Measurements from ENCODE around the gene ITGB7. TPM values are rescaled to one million over a fixed set of nuclear protein-coding genes. Genes with fewer than 3 reads are reported as not detected.
A peak's percentile ranks its signal among the peaks of the same experiment; 100 is the strongest.

ITGB7 gene
- total and polyA plus RNA-seq, 10 of the 15 experiments (the other 5 are each of a cell fraction or from before 2014, with no cell fraction given), result 54.5 to 487 (median 252) TPM

GRCh38 chr12:53213348-53213747 lies 6.3 kb upstream of the ITGB7 start (continued):
- TF ChIP-seq PRDM15 (CRISPR knock-in tag; IDR thresholded peaks at IDR 0.05), result no peak
- TF ChIP-seq RB1 (IDR thresholded peaks at IDR 0.05; ENCODE audit: borderline replicate concordance), result peak; percentile 73; the same call in 1 of the 2 replicates
- TF ChIP-seq RBBP5 (conservative IDR thresholded peaks at IDR 0.05), result no peak
- no peak for TF ChIP-seq FOXM1 (IDR thresholded peaks at IDR 0.05; ENCODE audit: low read depth, low read length)
- no peak for TF ChIP-seq POLR2A (IDR thresholded peaks at IDR 0.05; ENCODE audit: low read depth, low read length)
- TF ChIP-seq RELA (IDR thresholded peaks at IDR 0.05; ENCODE audit: borderline replicate concordance, partially characterized antibody), result peak; percentile 40
- TF ChIP-seq TCF12 (IDR thresholded peaks at IDR 0.05; ENCODE audit: low read depth, low read length), result no peak
- peak; percentile 49; the same call in 1 of the 2 replicates for TF ChIP-seq NBN (IDR thresholded peaks at IDR 0.05)
- TF ChIP-seq CTCF (IDR thresholded peaks at IDR 0.05 in 2 of 3, conservative IDR thresholded peaks at IDR 0.05 in 1 of 3; ENCODE audit: control insufficient read depth in 2 of 3, extremely low read depth in 1 of 3, insufficient read depth in 1 of 3, low read depth in 3 of 3, low read length in 3 of 3), result peak; percentile 89 to 96 (median 94)
- TF ChIP-seq, protein P1, sequence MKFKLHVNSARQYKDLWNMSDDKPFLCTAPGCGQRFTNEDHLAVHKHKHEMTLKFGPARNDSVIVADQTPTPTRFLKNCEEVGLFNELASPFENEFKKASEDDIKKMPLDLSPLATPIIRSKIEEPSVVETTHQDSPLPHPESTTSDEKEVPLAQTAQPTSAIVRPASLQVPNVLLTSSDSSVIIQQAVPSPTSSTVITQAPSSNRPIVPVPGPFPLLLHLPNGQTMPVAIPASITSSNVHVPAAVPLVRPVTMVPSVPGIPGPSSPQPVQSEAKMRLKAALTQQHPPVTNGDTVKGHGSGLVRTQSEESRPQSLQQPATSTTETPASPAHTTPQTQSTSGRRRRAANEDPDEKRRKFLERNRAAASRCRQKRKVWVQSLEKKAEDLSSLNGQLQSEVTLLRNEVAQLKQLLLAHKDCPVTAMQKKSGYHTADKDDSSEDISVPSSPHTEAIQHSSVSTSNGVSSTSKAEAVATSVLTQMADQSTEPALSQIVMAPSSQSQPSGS (IDR thresholded peaks at IDR 0.05; ENCODE audit: low read length), result no peak
- no peak for TF ChIP-seq SMAD5 (IDR thresholded peaks at IDR 0.05; ENCODE audit: low read depth)
- peak; percentile 38; the same call in 1 of the 2 replicates for TF ChIP-seq PKNOX1 (IDR thresholded peaks at IDR 0.05)
- TF ChIP-seq E2F8 (IDR thresholded peaks at IDR 0.05; ENCODE audit: low read depth, partially characterized antibody), result no peak
- TF ChIP-seq ZSCAN29 (IDR thresholded peaks at IDR 0.05), result no peak
- TF ChIP-seq CHD1 (IDR thresholded peaks at IDR 0.05; ENCODE audit: low read depth, low read length), result no peak
- TF ChIP-seq TCF7 (IDR thresholded peaks at IDR 0.05; ENCODE audit: borderline replicate concordance), result no peak

Data from GM12878 (cell line).